MCF 10A (cell line): ENCODE results near the gene NLRP13. TPM values are rescaled to one million over a fixed set of nuclear protein-coding genes. Genes with fewer than 3 reads are reported as not detected.

Experiments used
- BruUV-seq: library from RNA; stranded (reverse); fragments of 400-500 nt; replicated peaks from 2 replicates; lab custom pipeline; 2021; lab: Mats Ljungman, UMichigan
- CTCF ChIA-PET: fragments of 300-600 bp; sonication (Branson Sonifier 250); formaldehyde crosslinking; extraction: SDS; loops from one replicate; lab custom pipeline; 2021; ENCODE audit warnings: antibody characterized with exemption, inconsistent platforms; lab: Yijun Ruan, JAX
- POLR2A ChIA-PET: fragments of 300-600, 350-650 bp; sonication (Branson Sonifier 250); formaldehyde crosslinking; extraction: SDS; loops from one replicate; lab custom pipeline; 2020; ENCODE audit warnings: antibody characterized with exemption, inconsistent platforms; lab: Yijun Ruan, JAX
- DNase-seq: peaks from one replicate; pipeline ENCODE4 v3.0.0-alpha.2; 2018; ENCODE audit not compliant: unreplicated experiment
- H3K27ac Mint-ChIP-seq: one replicate; pipeline ENCODE4 v1.8.0; 2022; ENCODE audit warnings: mild to moderate bottlenecking, low read depth, mixed read lengths; ENCODE audit not compliant: unreplicated experiment
- H3K27me3 Mint-ChIP-seq: one replicate; pipeline ENCODE4 v1.8.0; 2022; ENCODE audit warnings: mixed read lengths; ENCODE audit not compliant: insufficient read depth, unreplicated experiment
- H3K36me3 Mint-ChIP-seq: one replicate; pipeline ENCODE4 v1.8.0; 2022; ENCODE audit warnings: mild to moderate bottlenecking, moderate library complexity, mixed read lengths; ENCODE audit not compliant: insufficient read depth, unreplicated experiment
- H3K4me1 Mint-ChIP-seq: one replicate; pipeline ENCODE4 v1.8.0; 2022; ENCODE audit warnings: mixed read lengths; ENCODE audit not compliant: insufficient read depth, unreplicated experiment
- H3K4me3 Mint-ChIP-seq: one replicate; pipeline ENCODE4 v1.8.0; 2022; ENCODE audit warnings: mild to moderate bottlenecking, moderate library complexity, mixed read lengths; ENCODE audit not compliant: unreplicated experiment
- H3K9me3 Mint-ChIP-seq: one replicate; pipeline ENCODE4 v1.8.0; 2022; ENCODE audit warnings: mixed read lengths; ENCODE audit not compliant: unreplicated experiment
- intact Hi-C: fragments of 100-400 bp; cut with micrococcal nuclease; formaldehyde crosslinking; loops from 2 replicates; pipeline ENCODE4 v1.14.1; 2022
- total RNA-seq: library from RNA; stranded (reverse); gene quantifications from 2 replicates; pipeline ENCODE4 v1.2.3, GENCODE V29; 2022
- TF ChIP-seq, protein P1 (sequence below): fragments of 200-600 bp; IDR thresholded peaks from one replicate; pipeline ENCODE4 v1.8.0; 2022; ENCODE audit warnings: antibody characterized with exemption, mild to moderate bottlenecking; ENCODE audit not compliant: unreplicated experiment

The NLRP13 gene
- total RNA-seq, 1 experiment from 2014 or later: not detected

DNA sequence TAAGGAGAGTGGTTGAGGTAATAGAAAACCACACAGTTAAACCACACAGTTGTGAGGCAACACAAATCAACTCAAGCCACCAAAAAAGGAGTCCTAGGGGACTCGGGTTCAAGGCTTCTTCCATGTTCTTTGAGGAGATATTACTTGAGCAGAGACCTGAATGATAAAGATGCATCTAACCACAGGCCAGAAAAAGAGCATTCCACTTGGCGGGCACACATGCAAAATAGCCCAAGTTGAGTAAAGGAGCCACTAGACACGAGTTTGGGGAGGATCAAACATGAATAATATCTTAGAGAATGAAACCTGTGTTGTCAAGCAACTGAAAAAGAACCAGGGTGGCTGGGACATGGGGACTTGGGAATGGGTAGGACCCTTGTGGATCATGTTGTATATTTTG is 65.6 kb downstream of the NLRP13 start:
- no TSS peak for BruUV-seq
- DNase-seq: no peak
- no peaks in the 10 kb centered on the region for H3K36me3 Mint-ChIP-seq
- intact Hi-C loops: no loop called here
- ChIA-PET CTCF (no interaction called here), POLR2A (no interaction called here)
- TF ChIP-seq, protein P1, sequence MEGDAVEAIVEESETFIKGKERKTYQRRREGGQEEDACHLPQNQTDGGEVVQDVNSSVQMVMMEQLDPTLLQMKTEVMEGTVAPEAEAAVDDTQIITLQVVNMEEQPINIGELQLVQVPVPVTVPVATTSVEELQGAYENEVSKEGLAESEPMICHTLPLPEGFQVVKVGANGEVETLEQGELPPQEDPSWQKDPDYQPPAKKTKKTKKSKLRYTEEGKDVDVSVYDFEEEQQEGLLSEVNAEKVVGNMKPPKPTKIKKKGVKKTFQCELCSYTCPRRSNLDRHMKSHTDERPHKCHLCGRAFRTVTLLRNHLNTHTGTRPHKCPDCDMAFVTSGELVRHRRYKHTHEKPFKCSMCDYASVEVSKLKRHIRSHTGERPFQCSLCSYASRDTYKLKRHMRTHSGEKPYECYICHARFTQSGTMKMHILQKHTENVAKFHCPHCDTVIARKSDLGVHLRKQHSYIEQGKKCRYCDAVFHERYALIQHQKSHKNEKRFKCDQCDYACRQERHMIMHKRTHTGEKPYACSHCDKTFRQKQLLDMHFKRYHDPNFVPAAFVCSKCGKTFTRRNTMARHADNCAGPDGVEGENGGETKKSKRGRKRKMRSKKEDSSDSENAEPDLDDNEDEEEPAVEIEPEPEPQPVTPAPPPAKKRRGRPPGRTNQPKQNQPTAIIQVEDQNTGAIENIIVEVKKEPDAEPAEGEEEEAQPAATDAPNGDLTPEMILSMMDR: no peak
- H3K4me1 Mint-ChIP-seq: no peaks in the 10 kb centered on the region
- H3K9me3 Mint-ChIP-seq: peaks cover 32% of the 10 kb centered on the region
- H3K27ac Mint-ChIP-seq: no peak overlapping the region
- no peaks in the 10 kb centered on the region for H3K27me3 Mint-ChIP-seq
- no peak overlapping the region for H3K4me3 Mint-ChIP-seq

DNA sequence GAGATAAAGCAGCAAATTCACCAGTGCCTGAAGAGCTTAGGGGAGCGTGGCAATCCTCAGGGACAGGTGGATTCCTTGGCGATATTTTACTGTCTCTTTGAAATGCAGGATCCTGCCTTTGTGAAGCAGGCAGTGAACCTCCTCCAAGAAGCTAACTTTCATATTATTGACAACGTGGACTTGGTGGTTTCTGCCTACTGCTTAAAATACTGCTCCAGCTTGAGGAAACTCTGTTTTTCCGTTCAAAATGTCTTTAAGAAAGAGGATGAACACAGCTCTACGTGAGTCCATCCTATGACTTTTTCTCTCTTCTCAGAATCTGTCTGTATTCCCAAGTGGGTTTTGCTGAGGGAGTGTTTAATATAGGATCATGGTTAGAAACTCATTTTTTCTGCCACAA is 73.2 kb downstream of the NLRP13 start:
- TF ChIP-seq, protein P1: no peak
- Mint-ChIP-seq H3K4me1 (no peaks in the 10 kb centered on the region), H3K27me3 (no peaks in the 10 kb centered on the region), H3K9me3 (peaks cover 30% of the 10 kb centered on the region), H3K27ac (no peak overlapping the region), H3K36me3 (no peaks in the 10 kb centered on the region), H3K4me3 (no peak overlapping the region)
- BruUV-seq: no TSS peak
- no peak for DNase-seq
- intact Hi-C loops: no loop called here
- POLR2A ChIA-PET: no interaction called here
- CTCF ChIA-PET: no interaction called here

DNA sequence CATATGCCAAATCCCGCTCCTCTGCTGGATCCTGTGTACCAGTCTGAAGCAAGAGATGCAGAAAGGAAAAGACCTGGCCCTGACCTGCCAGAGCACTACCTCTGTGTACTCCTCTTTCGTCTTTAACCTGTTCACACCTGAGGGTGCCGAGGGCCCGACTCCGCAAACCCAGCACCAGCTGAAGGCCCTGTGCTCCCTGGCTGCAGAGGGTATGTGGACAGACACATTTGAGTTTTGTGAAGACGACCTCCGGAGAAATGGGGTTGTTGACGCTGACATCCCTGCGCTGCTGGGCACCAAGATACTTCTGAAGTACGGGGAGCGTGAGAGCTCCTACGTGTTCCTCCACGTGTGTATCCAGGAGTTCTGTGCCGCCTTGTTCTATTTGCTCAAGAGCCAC is 73.7 kb downstream of the NLRP13 start:
- H3K9me3 Mint-ChIP-seq: peaks cover 34% of the 10 kb centered on the region

DNA sequence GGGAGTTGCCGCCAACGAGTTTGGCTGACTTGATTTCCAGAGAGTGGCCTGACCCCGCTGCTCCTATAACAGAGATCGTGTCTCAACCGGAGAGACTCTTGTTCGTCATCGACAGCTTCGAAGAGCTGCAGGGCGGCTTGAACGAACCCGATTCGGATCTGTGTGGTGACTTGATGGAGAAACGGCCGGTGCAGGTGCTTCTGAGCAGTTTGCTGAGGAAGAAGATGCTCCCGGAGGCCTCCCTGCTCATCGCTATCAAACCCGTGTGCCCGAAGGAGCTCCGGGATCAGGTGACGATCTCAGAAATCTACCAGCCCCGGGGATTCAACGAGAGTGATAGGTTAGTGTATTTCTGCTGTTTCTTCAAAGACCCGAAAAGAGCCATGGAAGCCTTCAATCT is 74.2 kb downstream of the NLRP13 start:
- ChIA-PET CTCF (no interaction called here), POLR2A (no interaction called here)
- Mint-ChIP-seq H3K36me3 (no peaks in the 10 kb centered on the region), H3K27ac (no peak overlapping the region), H3K4me3 (no peak overlapping the region), H3K9me3 (peaks cover 31% of the 10 kb centered on the region), H3K27me3 (no peaks in the 10 kb centered on the region), H3K4me1 (no peaks in the 10 kb centered on the region)
- TF ChIP-seq, protein P1: no peak
- DNase-seq: no peak
- intact Hi-C loops: no loop called here
- BruUV-seq: no TSS peak

More for the DNA sequence above, 73.7 kb downstream of the NLRP13 start:
- POLR2A ChIA-PET: no interaction called here
- Mint-ChIP-seq H3K4me1 (no peaks in the 10 kb centered on the region), H3K36me3 (no peaks in the 10 kb centered on the region), H3K4me3 (no peak overlapping the region), H3K27ac (no peak overlapping the region), H3K27me3 (no peaks in the 10 kb centered on the region)
- intact Hi-C loops: no loop called here
- CTCF ChIA-PET: no interaction called here
- no peak for DNase-seq
- BruUV-seq: no TSS peak
- TF ChIP-seq, protein P1: no peak
